Sciatic nerve (tissue), 2 donors: ENCODE measurements around the gene DYNLT4. TPM values are rescaled to one million over a fixed set of nuclear protein-coding genes. Genes with fewer than 3 reads are reported as not detected.
"Not testable (repeated sequence)": the region's sequence is repeated elsewhere in the genome, so short reads cannot be mapped to it uniquely, and the experiment has no call there.

ENCODE experiments used
- ATAC-seq: fragments of 200-7000 bp; cut with Tn5 transposase; one replicate; pipeline ENCODE4 v1.9.1; 2020; ENCODE audit warnings: mild to moderate bottlenecking, moderate library complexity
- DNase-seq: peaks from one replicate; pipeline ENCODE4 v3.0.0-alpha.2; 2020; ENCODE audit warnings: low spot score
- intact Hi-C: fragments of 100-400 bp; cut with DNase I; formaldehyde crosslinking; loops from one replicate; pipeline ENCODE4 v1.14.2; 2022
- total RNA-seq: library from RNA; stranded (reverse); fragmentation: NEBNext Ultra II Directional; extraction: Animal tissue kit (Norgen Biotek cat#: 25700); gene quantifications from one replicate; pipeline ENCODE4 v1.2.1, GENCODE V29; 2021
- donor health status: DM: no; HTN: no; CAD: no.
- donor health status: DM: no; HTN: no; CAD: no.

DYNLT4 gene
- total RNA-seq, 1 donor from 2014 or later, result 0.49 TPM

- DNase-seq, result peak; percentile 23
- ATAC-seq, intact Hi-C loops: not testable (repeated sequence)
These were observed 8.8 kb upstream of the DYNLT4 start for GRCh38 chr1:44815926-44816325.

- ATAC-seq (no peak), DNase-seq (peak; percentile 69)
- intact Hi-C loops, result no loop called here
These were observed 5.8 kb upstream of the DYNLT4 start for GRCh38 chr1:44812822-44813543.

GRCh38 chr1:44811234-44811633 lies 4.1 kb upstream of the DYNLT4 start:
- ATAC-seq, result no peak
- intact Hi-C loops, result no loop called here
- peak; percentile 23 for DNase-seq

- DNase-seq, intact Hi-C loops, ATAC-seq: not testable (repeated sequence)
These were observed 3.6 kb upstream of the DYNLT4 start for GRCh38 chr1:44810762-44811105.

GRCh38 chr1:44810101-44810761 lies 3.1 kb upstream of the DYNLT4 start:
- no peak for ATAC-seq
- intact Hi-C loops, result no loop called here

GRCh38 chr1:44808938-44809917 lies 2.1 kb upstream of the DYNLT4 start:
- intact Hi-C loops, result no loop called here
- no peak for ATAC-seq
- peak; percentile 74 for DNase-seq

More at GRCh38 chr1:44810101-44810761, 3.1 kb upstream of the DYNLT4 start:
- DNase-seq, result peak; percentile 86

GRCh38 chr1:44808063-44808937 lies 1.1 kb upstream of the DYNLT4 start, which contains the start of gene BTBD19:
Gene BTBD19 (plus strand): TSS chr1:44808523. CDS start chr1:44808821, 298 bp downstream.
- DNase-seq (peak; percentile 93), ATAC-seq (peak; percentile 87)
- intact Hi-C loops, result no loop called here

GRCh38 chr1:44807364-44808062 lies 362 bp upstream of the DYNLT4 start:
- peak; percentile 89 for ATAC-seq
- peak; percentile 98 for DNase-seq
- intact Hi-C loops, result no loop called here

GRCh38 chr1:44806025-44806703 lies 987 bp downstream of the DYNLT4 start:
- ATAC-seq, result no peak
- intact Hi-C loops, result no loop called here
- DNase-seq, result peak; percentile 71

GRCh38 chr1:44805311-44806024 lies 1.7 kb downstream of the DYNLT4 start:
- ATAC-seq (no peak), DNase-seq (peak; percentile 58)
- intact Hi-C loops, result no loop called here

- intact Hi-C loops, result no loop called here
- no peak for ATAC-seq
- peak; percentile 48 for DNase-seq
These were observed 3.6 kb downstream of the DYNLT4 start for GRCh38 chr1:44803312-44804095.

- ATAC-seq, result no peak
- intact Hi-C loops, result no loop called here
- no peak for DNase-seq
These were observed 4.2 kb downstream of the DYNLT4 start for GRCh38 chr1:44803062-44803311.

GRCh38 chr1:44802306-44803061 lies 4.7 kb downstream of the DYNLT4 start:
- ATAC-seq (no peak), DNase-seq (peak; percentile 59)
- intact Hi-C loops, result no loop called here

GRCh38 chr1:44801491-44802305 lies 5.5 kb downstream of the DYNLT4 start:
- intact Hi-C loops, result no loop called here
- DNase-seq (peak; percentile 31), ATAC-seq (no peak)
